Keratinocyte (primary cell): Measurements from ENCODE around the gene SFXN2. TPM values are rescaled to one million over a fixed set of nuclear protein-coding genes. Genes with fewer than 3 reads are reported as not detected.

Experiments
- DNase-seq: peaks from one replicate; pipeline ENCODE4 v3.0.0-alpha.2; 2011; ENCODE audit warnings: low read depth, missing footprints, low spot score
- FAIRE-seq: peaks from 2 replicates; lab custom pipeline; 2011; peaks lifted over from hg19 to GRCh38; lab: Jason Lieb, UNC
- H2AFZ ChIP-seq: 2 replicates; pipeline ENCODE4 v1.6.0; 2012; ENCODE audit warnings: low read length, control low read depth, inconsistent platforms; ENCODE audit not compliant: control insufficient read depth
- H3K27ac ChIP-seq: 2 replicates; pipeline ENCODE4 v1.5.1; 2011; ENCODE audit warnings: low read length; ENCODE audit not compliant: control insufficient read depth, insufficient read depth
- H3K27me3 ChIP-seq: 3 replicates; pipeline ENCODE4 v1.6.0; 2011; ENCODE audit warnings: low read length; ENCODE audit not compliant: control insufficient read depth, insufficient read depth; ENCODE audit errors: extremely low read depth
- H3K36me3 ChIP-seq, 2 experiments: 2 replicates in 1 of 2; 3 replicates in 1 of 2; pipeline ENCODE4 v1.5.1; 2011; ENCODE audit warnings: low read length in 2 of 2, mild to moderate bottlenecking in 1 of 2; ENCODE audit not compliant: control insufficient read depth in 2 of 2, insufficient read depth in 2 of 2; ENCODE audit errors: extremely low read depth in 1 of 2
- H3K4me1 ChIP-seq: 3 replicates; pipeline ENCODE4 v1.5.1; 2011; ENCODE audit warnings: low read length; ENCODE audit not compliant: control insufficient read depth, insufficient read depth; ENCODE audit errors: extremely low read depth
- H3K4me2 ChIP-seq: 3 replicates; pipeline ENCODE4 v1.6.0; 2011; ENCODE audit warnings: low read depth, low read length; ENCODE audit not compliant: control insufficient read depth, insufficient read depth; ENCODE audit errors: extremely low read depth
- H3K4me3 ChIP-seq, 3 experiments: fragments of 200-600 bp in 1 of 3; sonication (generic) in 1 of 3; 2 replicates in 2 of 3; 3 replicates in 1 of 3; pipeline ENCODE4 v1.5.1; 2011 to 2016; ENCODE audit warnings: low read length in 3 of 3, mild to moderate bottlenecking in 3 of 3, control low read depth in 2 of 3, inconsistent platforms in 1 of 3, low read depth in 1 of 3, mixed read lengths in 1 of 3, mixed run types in 1 of 3, moderate library complexity in 1 of 3; ENCODE audit not compliant: control insufficient read depth in 2 of 3, insufficient read depth in 2 of 3; ENCODE audit errors: extremely low read depth in 1 of 3
- H3K79me2 ChIP-seq: 2 replicates; pipeline ENCODE4 v1.6.0; 2012; ENCODE audit warnings: low read length; ENCODE audit not compliant: control insufficient read depth, insufficient read depth
- H3K9ac ChIP-seq: 3 replicates; pipeline ENCODE4 v1.6.0; 2011; ENCODE audit warnings: low read length; ENCODE audit not compliant: control insufficient read depth, insufficient read depth; ENCODE audit errors: extremely low read depth
- H3K9me1 ChIP-seq: 3 replicates; pipeline ENCODE4 v1.6.0; 2011; ENCODE audit warnings: low read length; ENCODE audit not compliant: control insufficient read depth, insufficient read depth; ENCODE audit errors: extremely low read depth
- H3K9me3 ChIP-seq: 2 replicates; pipeline ENCODE4 v1.5.1; 2012; ENCODE audit warnings: low read depth, low read length; ENCODE audit not compliant: control insufficient read depth
- H4K20me1 ChIP-seq: 3 replicates; pipeline ENCODE4 v1.6.0; 2011; ENCODE audit warnings: low read length; ENCODE audit not compliant: control insufficient read depth, insufficient read depth; ENCODE audit errors: extremely low read depth
- EZH2 ChIP-seq: IDR thresholded peaks from one replicate; pipeline ENCODE4 v1.6.1; 2012; ENCODE audit warnings: inconsistent platforms, mild to moderate bottlenecking, low read length, moderate library complexity
- dilution Hi-C: fragments of 300-500 bp; cut with MboI; formaldehyde crosslinking; loops from one replicate; pipeline ENCODE4 v1.7.0; 2020; ENCODE audit warnings: low sequenced_read_pairs; ENCODE audit not compliant: extremely low pct_ligation_motif_present
- polyA plus RNA-seq, 5 experiments: library from polyadenylated mRNA; depleted of rRNA in 3 of 5; stranded (reverse) in 3 of 5; stranded (forward) in 1 of 5; unstranded in 1 of 5; fragments of >200 nt; gene quantifications; 1 replicate in 1 of 5; 2 replicates in 3 of 5; 3 replicates in 1 of 5; pipeline versions ENCODE4 v1.2.1 to v1.2.3, GENCODE V29; 2011 to 2012; ENCODE audit warnings: missing spikeins in 2 of 5, low read depth in 1 of 5, low replicate concordance in 1 of 5
- TF ChIP-seq, protein P1 (sequence below), 3 experiments: IDR thresholded peaks in 1 of 3; conservative IDR thresholded peaks in 1 of 3; optimal IDR thresholded peaks in 1 of 3; 2 replicates in 2 of 3; 3 replicates in 1 of 3; pipeline versions ENCODE3 to v1.5.1; 2011; ENCODE audit warnings: low read length in 3 of 3, mild to moderate bottlenecking in 3 of 3, moderate library complexity in 2 of 3, control low read depth in 1 of 3, inconsistent platforms in 1 of 3; ENCODE audit not compliant: insufficient read depth in 2 of 3; ENCODE audit errors: extremely low read depth in 1 of 3

Gene SFXN2
- polyA plus RNA-seq, 1 donor (not counting 4 experiments of a cell fraction or from before 2014, with no cell fraction given), result 5.0 TPM

DNA sequence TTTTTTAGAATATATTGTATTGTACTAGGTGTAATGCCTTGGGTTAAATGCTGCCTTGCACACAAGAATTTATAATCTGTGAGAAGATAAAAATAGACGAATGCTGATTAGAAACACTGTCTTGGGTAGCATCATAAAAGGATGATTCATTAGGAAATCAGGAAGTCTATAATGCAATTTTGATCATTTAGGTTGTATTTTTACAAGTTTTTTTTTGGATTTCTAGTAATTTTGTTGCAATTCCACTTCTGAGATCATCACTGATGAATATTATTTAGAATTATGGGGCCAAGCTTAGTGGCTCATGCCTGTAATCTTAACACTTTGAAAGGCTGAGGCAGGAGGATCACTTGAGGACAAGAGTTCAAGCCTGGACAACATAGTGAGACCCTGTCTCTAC, 58.9 kb downstream of the SFXN2 start:
- Histone ChIP-seq H3K4me1 (peaks cover 86% of the 10 kb centered on the region), H3K27me3 (no peaks in the 10 kb centered on the region), H3K9me3 (no peaks in the 10 kb centered on the region), H3K27ac (peak overlapping the region; percentile 46), H4K20me1 (no peaks in the 10 kb centered on the region), H3K4me3 (no peak overlapping the region), H3K9ac (no peak overlapping the region), H3K4me2 (no peak overlapping the region), H3K36me3 (no peaks in the 10 kb centered on the region), H3K9me1 (no peaks in the 10 kb centered on the region), H3K79me2 (peaks cover 9% of the 10 kb centered on the region), H2AFZ (no peak overlapping the region)
- DNase-seq (no peak), FAIRE-seq (no peak)
- TF ChIP-seq, protein P1, sequence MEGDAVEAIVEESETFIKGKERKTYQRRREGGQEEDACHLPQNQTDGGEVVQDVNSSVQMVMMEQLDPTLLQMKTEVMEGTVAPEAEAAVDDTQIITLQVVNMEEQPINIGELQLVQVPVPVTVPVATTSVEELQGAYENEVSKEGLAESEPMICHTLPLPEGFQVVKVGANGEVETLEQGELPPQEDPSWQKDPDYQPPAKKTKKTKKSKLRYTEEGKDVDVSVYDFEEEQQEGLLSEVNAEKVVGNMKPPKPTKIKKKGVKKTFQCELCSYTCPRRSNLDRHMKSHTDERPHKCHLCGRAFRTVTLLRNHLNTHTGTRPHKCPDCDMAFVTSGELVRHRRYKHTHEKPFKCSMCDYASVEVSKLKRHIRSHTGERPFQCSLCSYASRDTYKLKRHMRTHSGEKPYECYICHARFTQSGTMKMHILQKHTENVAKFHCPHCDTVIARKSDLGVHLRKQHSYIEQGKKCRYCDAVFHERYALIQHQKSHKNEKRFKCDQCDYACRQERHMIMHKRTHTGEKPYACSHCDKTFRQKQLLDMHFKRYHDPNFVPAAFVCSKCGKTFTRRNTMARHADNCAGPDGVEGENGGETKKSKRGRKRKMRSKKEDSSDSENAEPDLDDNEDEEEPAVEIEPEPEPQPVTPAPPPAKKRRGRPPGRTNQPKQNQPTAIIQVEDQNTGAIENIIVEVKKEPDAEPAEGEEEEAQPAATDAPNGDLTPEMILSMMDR (optimal IDR thresholded peaks at IDR 0.05 in 1 of 3, IDR thresholded peaks at IDR 0.05 in 1 of 3, conservative IDR thresholded peaks at IDR 0.05 in 1 of 3; ENCODE audit: extremely low read depth in 1 of 3, insufficient read depth in 2 of 3, low read length in 3 of 3), result no peak
- TF ChIP-seq EZH2, result no peak
- dilution Hi-C loops, result no loop called here

DNA sequence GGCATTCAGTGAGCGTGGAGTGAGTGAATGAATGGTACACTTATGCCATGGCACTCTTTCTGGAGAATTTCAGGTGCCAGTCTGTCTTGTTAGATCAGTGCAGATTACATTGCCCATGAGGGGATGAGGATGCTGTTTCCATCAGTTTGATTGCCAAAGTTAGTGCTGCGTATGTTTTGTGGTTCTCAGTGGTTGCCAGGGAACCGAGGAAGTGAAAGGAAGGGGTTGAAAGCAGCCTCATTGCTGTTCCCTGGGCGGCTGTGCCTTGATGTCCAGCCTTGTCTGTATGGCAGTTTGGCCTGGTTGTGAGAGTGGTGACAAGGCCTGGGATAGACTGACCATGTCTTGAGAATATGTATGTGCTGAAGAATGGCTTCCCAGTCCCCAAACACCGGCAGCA, 59.5 kb downstream of the SFXN2 start:
- H2AFZ ChIP-seq, result no peak overlapping the region
- peak overlapping the region; percentile 30 for H3K4me2 ChIP-seq
- no peak for FAIRE-seq
- H3K36me3 ChIP-seq, result no peaks in the 10 kb centered on the region
- H3K4me3 ChIP-seq, result no peak overlapping the region
- no peaks in the 10 kb centered on the region for H4K20me1 ChIP-seq
- peaks cover 9% of the 10 kb centered on the region for H3K79me2 ChIP-seq
- no peaks in the 10 kb centered on the region for H3K27me3 ChIP-seq
- H3K9me3 ChIP-seq, result no peaks in the 10 kb centered on the region
- TF ChIP-seq, protein P1 (optimal IDR thresholded peaks at IDR 0.05 in 1 of 3, IDR thresholded peaks at IDR 0.05 in 1 of 3, conservative IDR thresholded peaks at IDR 0.05 in 1 of 3; ENCODE audit: extremely low read depth in 1 of 3, insufficient read depth in 2 of 3, low read length in 3 of 3), result no peak
- no peak for TF ChIP-seq EZH2
- H3K27ac ChIP-seq, result peak overlapping the region; percentile 17
- dilution Hi-C loops, result no loop called here
- H3K9ac ChIP-seq, result no peak overlapping the region
- no peak for DNase-seq
- no peaks in the 10 kb centered on the region for H3K9me1 ChIP-seq
- peaks cover 90% of the 10 kb centered on the region for H3K4me1 ChIP-seq
